MM.1S (cell line): ENCODE measurements around the gene RUSC2.

Experiments used
- EZH2 ChIP-seq: fragments of 300-600 bp; sonication (generic); optimal IDR thresholded peaks from 2 replicates; pipeline ENCODE3; 2017; ENCODE audit warnings: low read depth, mild to moderate bottlenecking, antibody characterized with exemption, low read length, mixed read lengths
- EZH2phosphoT487 ChIP-seq: fragments of 300-600 bp; sonication (generic); IDR thresholded peaks from 2 replicates; pipeline ENCODE4 v1.6.1; 2018; ENCODE audit warnings: antibody characterized with exemption, low read length
- TF ChIP-seq, protein P1 (sequence below): fragments of 300-600 bp; sonication (generic); IDR thresholded peaks from 2 replicates; pipeline ENCODE4 v1.5.1; 2016; ENCODE audit warnings: antibody characterized with exemption, low read length, mixed read lengths

DNA sequence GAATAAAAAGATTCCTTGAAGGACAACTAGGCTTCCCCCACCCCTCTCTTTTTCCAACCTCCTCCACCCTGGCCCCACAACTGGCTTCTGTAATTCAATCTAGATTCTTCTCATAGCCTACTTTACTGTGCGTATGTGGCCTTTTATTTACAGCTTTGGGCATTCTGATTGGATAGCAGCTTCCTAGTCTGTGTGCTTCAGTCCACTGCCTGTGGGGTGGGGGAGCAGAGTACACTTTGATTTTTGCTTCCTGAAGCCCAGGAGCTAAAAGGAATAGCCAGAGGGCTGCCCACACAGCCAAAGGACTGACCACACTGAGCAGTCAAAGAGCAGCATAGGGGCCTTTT lies 30.4 kb downstream of the RUSC2 start:
- TF ChIP-seq, protein P1, sequence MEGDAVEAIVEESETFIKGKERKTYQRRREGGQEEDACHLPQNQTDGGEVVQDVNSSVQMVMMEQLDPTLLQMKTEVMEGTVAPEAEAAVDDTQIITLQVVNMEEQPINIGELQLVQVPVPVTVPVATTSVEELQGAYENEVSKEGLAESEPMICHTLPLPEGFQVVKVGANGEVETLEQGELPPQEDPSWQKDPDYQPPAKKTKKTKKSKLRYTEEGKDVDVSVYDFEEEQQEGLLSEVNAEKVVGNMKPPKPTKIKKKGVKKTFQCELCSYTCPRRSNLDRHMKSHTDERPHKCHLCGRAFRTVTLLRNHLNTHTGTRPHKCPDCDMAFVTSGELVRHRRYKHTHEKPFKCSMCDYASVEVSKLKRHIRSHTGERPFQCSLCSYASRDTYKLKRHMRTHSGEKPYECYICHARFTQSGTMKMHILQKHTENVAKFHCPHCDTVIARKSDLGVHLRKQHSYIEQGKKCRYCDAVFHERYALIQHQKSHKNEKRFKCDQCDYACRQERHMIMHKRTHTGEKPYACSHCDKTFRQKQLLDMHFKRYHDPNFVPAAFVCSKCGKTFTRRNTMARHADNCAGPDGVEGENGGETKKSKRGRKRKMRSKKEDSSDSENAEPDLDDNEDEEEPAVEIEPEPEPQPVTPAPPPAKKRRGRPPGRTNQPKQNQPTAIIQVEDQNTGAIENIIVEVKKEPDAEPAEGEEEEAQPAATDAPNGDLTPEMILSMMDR: no peak
- no peak for TF ChIP-seq EZH2
- TF ChIP-seq EZH2phosphoT487: no peak
